ENCODE results near the gene PPARA.

GRCh38 chr22:46209262-46209661 lies 58.9 kb downstream of the PPARA start:
- TF ChIP-seq CTCF (conservative IDR thresholded peaks at IDR 0.05 in 1 of 2, IDR thresholded peaks at IDR 0.05 in 1 of 2; ENCODE audit: low read depth in 1 of 2, low read length in 2 of 2): no peak
- TF ChIP-seq EZH2 (IDR thresholded peaks at IDR 0.05; ENCODE audit: low read length, missing control alignments): no peak

Data from fibroblast of lung (primary cell).